Activated T-cell treated with anti-CD3 and anti-CD28 coated beads for 1 hour (primary cell): ENCODE results near the gene HELZ.
"Not testable (repeated sequence)": the region's sequence is repeated elsewhere in the genome, so short reads cannot be mapped to it uniquely, and the experiment has no call there.

Source experiments
- DNase-seq: peaks from one replicate; pipeline ENCODE4 v3.0.0-alpha.2; 2020; ENCODE audit warnings: low read depth

Gene HELZ

GRCh38 chr17:67050471-67051154 lies 194.4 kb downstream of the HELZ start:
- DNase-seq = no peak

GRCh38 chr17:67050066-67050465 lies 194.9 kb downstream of the HELZ start:
- DNase-seq = no peak

- no peak for DNase-seq
Observed at GRCh38 chr17:67049025-67049739, 195.8 kb downstream of the HELZ start.

- DNase-seq = no peak
Observed at GRCh38 chr17:67047382-67047781, 197.6 kb downstream of the HELZ start.

- DNase-seq = no peak
Observed at GRCh38 chr17:67046398-67046797, 198.6 kb downstream of the HELZ start.

- DNase-seq = no peak
Observed at GRCh38 chr17:67044940-67045339, 200.1 kb downstream of the HELZ start.

- no peak for DNase-seq
Observed at GRCh38 chr17:67044016-67044772, 200.8 kb downstream of the HELZ start, which contains the start of gene CACNG1. Gene CACNG1 (plus strand): TSS chr17:67044554. CDS start chr17:67044661, 107 bp downstream.

- no peak for DNase-seq
Observed at GRCh38 chr17:67043283-67043682, 201.7 kb downstream of the HELZ start.

- no peak for DNase-seq
Observed at GRCh38 chr17:67041941-67042899, 202.8 kb downstream of the HELZ start.

GRCh38 chr17:67041531-67041930 lies 203.5 kb downstream of the HELZ start:
- DNase-seq = no peak

GRCh38 chr17:67041119-67041518 lies 203.9 kb downstream of the HELZ start:
- not testable (repeated sequence) for DNase-seq

- no peak for DNase-seq
Observed at GRCh38 chr17:67040652-67041051, 204.3 kb downstream of the HELZ start.

GRCh38 chr17:67038861-67039365 lies 206.1 kb downstream of the HELZ start:
- DNase-seq = no peak

GRCh38 chr17:67035131-67036083 lies 209.6 kb downstream of the HELZ start:
- no peak for DNase-seq

- no peak for DNase-seq
Observed at GRCh38 chr17:67033613-67034012, 211.4 kb downstream of the HELZ start.

GRCh38 chr17:67032985-67033384 lies 212.0 kb downstream of the HELZ start:
- DNase-seq = no peak

- no peak for DNase-seq
Observed at GRCh38 chr17:67032382-67032781, 212.6 kb downstream of the HELZ start.

GRCh38 chr17:67030641-67031040 lies 214.4 kb downstream of the HELZ start:
- DNase-seq = no peak

- no peak for DNase-seq
Observed at GRCh38 chr17:67027031-67027628, 217.9 kb downstream of the HELZ start.

GRCh38 chr17:67026341-67026740 lies 218.7 kb downstream of the HELZ start:
- no peak for DNase-seq
